Naive B cell (primary cell): ENCODE results near the gene DOK6. TPM values are rescaled to one million over a fixed set of nuclear protein-coding genes. Genes with fewer than 3 reads are reported as not detected.

Source experiments
- ATAC-seq, 2 donors: fragments of 150-1000 bp; cut with Tn5 transposase; 2 replicates each; pipeline ENCODE4 v1.10.0; 2021; ENCODE audit warnings: low read depth in 2 of 2, mild to moderate bottlenecking in 2 of 2, moderate library complexity in 2 of 2
- DNase-seq: peaks from one replicate; pipeline ENCODE4 v3.0.0; 2022
- H3K27ac Mint-ChIP-seq, 6 donors: one replicate each; pipeline ENCODE4 v1.8.0; 2020 to 2022; ENCODE audit warnings: mild to moderate bottlenecking in 6 of 6, mixed read lengths in 6 of 6, moderate library complexity in 5 of 6, inconsistent platforms in 2 of 6
- H3K27me3 Mint-ChIP-seq, 3 donors: one replicate each; pipeline ENCODE4 v1.8.0; 2021 to 2022; ENCODE audit warnings: mixed read lengths in 3 of 3, mild to moderate bottlenecking in 1 of 3
- H3K36me3 Mint-ChIP-seq, 2 donors: one replicate each; pipeline ENCODE4 v1.8.0; 2020 to 2022; ENCODE audit warnings: mixed read lengths in 2 of 2, inconsistent platforms in 1 of 2, mild to moderate bottlenecking in 1 of 2
- H3K4me1 Mint-ChIP-seq, 3 donors: one replicate each; pipeline ENCODE4 v1.8.0; 2020 to 2022; ENCODE audit warnings: mixed read lengths in 3 of 3, inconsistent platforms in 1 of 3, mild to moderate bottlenecking in 1 of 3, moderate library complexity in 1 of 3
- H3K4me3 Mint-ChIP-seq, 8 donors: one replicate each; pipeline ENCODE4 v1.8.0; 2020 to 2022; ENCODE audit warnings: mild to moderate bottlenecking in 8 of 8, mixed read lengths in 8 of 8, moderate library complexity in 8 of 8, inconsistent platforms in 2 of 8
- H3K9me3 Mint-ChIP-seq, 7 donors: one replicate each; pipeline ENCODE4 v1.8.0; 2020 to 2022; ENCODE audit warnings: mixed read lengths in 7 of 7, mild to moderate bottlenecking in 5 of 7, inconsistent platforms in 2 of 7, moderate library complexity in 1 of 7
- polyA plus RNA-seq, 6 donors: library from polyadenylated mRNA; unstranded; fragments of 300-500 nt; fragmentation: Illumina TruSeq; gene quantifications; one replicate each; pipeline ENCODE4 v1.2.3, GENCODE V29; 2021; ENCODE audit warnings: low read depth in 6 of 6

DOK6 gene
- polyA plus RNA-seq, 6 donors from 2014 or later: not detected

DNA sequence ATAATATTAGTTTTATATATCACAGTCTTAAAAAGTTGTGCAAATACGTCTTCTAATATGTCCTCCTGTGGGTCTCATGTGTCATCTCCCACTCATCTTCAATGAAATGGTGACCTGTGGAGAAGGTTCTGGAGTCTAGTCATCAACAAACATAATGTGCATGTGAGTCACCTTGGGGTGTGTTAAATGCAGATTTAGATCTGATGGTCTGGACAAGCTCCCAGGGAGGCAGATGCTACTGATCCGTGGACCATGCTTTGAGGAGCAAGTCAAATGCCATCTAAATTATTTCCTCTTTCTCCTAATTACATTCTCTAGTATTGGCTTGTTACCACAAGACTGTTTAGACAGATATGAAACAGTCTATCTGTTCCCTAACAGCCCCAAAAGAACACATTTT lies 336.0 kb downstream of the DOK6 start:
- Mint-ChIP-seq H3K9me3 (peaks cover 0 to 7% (median 0%) of the 10 kb centered on the region in 7 donors), H3K27ac (no peak overlapping the region), H3K36me3 (no peaks in the 10 kb centered on the region), H3K27me3 (peaks cover 0 to 5% (median 0%) of the 10 kb centered on the region in 3 donors), H3K4me1 (no peaks in the 10 kb centered on the region), H3K4me3 (no peak overlapping the region)
- ATAC-seq (no peak), DNase-seq (no peak)

- H3K9me3 Mint-ChIP-seq: peaks cover 0 to 7% (median 0%) of the 10 kb centered on the region in 7 donors
- DNase-seq: no peak
- H3K36me3 Mint-ChIP-seq: no peaks in the 10 kb centered on the region
- H3K4me1 Mint-ChIP-seq: no peaks in the 10 kb centered on the region
- no peak overlapping the region for H3K27ac Mint-ChIP-seq
- peaks cover 0 to 5% (median 0%) of the 10 kb centered on the region in 3 donors for H3K27me3 Mint-ChIP-seq
- no peak overlapping the region for H3K4me3 Mint-ChIP-seq
- no peak for ATAC-seq
Measured at GRCh38 chr18:69737851-69738250, 337.2 kb downstream of the DOK6 start.

DNA sequence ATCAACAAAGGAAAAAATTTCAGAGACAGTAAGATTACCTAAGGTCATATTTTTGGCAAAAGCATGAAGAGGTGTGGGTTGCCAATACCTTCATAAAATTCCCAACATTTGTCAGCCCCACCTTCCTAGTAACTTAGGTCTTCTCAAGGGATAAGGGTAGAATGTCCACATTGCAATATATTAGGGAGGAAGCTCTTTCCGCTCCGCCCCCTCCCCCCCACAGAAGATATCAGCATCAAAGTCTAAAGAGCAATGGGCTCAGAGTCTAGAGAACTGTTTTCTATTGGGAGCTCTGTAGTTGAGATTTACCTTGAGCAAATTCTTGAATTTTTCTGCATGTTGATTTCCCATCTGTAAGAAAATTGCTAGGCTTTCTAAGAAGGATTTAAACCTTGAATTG lies 346.7 kb downstream of the DOK6 start:
- H3K27me3 Mint-ChIP-seq: no peaks in the 10 kb centered on the region
- peaks cover 0 to 6% (median 2%) of the 10 kb centered on the region in 7 donors for H3K9me3 Mint-ChIP-seq
- no peaks in the 10 kb centered on the region for H3K36me3 Mint-ChIP-seq
- H3K27ac Mint-ChIP-seq: no peak overlapping the region
- ATAC-seq (no peak), DNase-seq (no peak)
- no peak overlapping the region for H3K4me3 Mint-ChIP-seq
- no peaks in the 10 kb centered on the region for H3K4me1 Mint-ChIP-seq

DNA sequence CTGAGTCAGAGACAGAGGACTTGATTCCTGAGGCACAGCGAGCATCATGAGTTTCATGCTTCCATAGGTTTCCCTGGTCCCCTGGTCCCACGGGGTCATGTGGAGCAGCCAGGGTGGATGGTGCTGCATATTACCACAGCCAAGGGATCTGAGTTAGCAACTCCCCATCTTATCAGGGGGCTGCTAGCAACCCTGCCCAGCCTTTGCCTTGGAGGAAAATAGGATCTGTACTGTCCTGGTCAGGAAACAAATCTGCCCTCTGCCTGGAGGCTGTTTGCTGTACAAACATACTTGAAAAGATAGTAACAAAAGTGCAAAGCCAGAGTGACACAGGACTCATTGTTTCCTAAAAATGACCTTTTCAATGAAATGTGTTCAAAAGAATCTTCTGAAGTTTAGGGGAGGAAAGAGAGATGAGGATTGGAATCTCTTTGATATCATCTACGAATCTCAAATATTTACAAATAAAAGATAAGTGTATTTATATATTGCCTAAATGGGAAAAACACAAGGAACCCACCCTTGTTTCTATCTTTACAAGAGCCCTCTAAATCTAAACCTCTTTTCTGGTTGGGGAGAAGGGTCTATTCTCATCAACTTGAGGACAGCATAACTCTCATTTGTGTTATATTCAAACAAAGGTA lies 352.2 kb downstream of the DOK6 start:
- no peak overlapping the region for H3K27ac Mint-ChIP-seq

DNA sequence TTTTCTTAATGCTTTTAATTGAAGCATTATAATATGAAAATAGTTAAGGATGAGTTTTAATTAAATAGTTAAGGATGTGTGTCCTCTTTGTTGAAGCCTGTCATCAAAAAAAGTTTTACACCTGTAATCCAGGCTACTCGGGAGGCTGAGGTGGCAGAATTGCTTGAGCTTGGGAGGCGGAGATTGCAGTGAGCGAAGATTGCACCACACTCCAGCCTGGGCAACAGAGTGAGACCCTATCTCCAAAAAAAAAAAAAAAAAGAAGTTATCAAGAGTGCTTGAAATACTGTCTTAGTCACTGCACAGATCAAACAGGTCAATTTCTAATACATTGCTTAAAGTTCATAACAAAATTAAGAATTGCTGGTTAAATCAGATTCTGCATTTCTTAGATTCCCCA lies 353.4 kb downstream of the DOK6 start:
- no peaks in the 10 kb centered on the region for H3K36me3 Mint-ChIP-seq
- no peak for DNase-seq
- H3K9me3 Mint-ChIP-seq: peaks cover 0 to 8% (median 3%) of the 10 kb centered on the region in 7 donors
- no peaks in the 10 kb centered on the region for H3K27me3 Mint-ChIP-seq
- H3K4me3 Mint-ChIP-seq: no peak overlapping the region
- ATAC-seq: no peak
- no peaks in the 10 kb centered on the region for H3K4me1 Mint-ChIP-seq
- H3K27ac Mint-ChIP-seq: no peak overlapping the region

More for the DNA sequence above, 352.2 kb downstream of the DOK6 start:
- Mint-ChIP-seq H3K4me1 (no peaks in the 10 kb centered on the region), H3K27me3 (no peaks in the 10 kb centered on the region), H3K4me3 (no peak overlapping the region), H3K36me3 (no peaks in the 10 kb centered on the region), H3K9me3 (peaks cover 0 to 8% (median 4%) of the 10 kb centered on the region in 7 donors)
- DNase-seq: no peak
- no peak for ATAC-seq

DNA sequence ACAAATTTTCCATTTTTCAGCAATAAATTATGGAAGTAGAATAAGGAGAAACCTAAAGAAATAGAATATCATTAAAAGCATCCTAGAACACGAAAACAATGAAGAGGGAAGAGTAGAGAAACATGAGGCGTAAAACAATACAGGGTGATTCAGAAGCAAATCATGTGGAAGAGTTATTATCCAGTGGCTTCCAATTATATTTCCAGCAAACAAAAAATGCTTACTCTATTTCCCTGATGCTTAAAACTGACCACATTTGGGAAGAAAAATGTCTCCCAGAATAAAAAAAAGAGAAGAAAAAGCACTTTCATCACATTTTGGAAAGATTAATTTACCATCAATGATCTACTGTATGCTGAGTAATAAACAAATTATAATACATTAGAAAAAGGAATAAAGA lies 354.4 kb downstream of the DOK6 start:
- DNase-seq (no peak), ATAC-seq (no peak)
- no peak overlapping the region for H3K4me3 Mint-ChIP-seq
- peaks cover 0 to 7% (median 2%) of the 10 kb centered on the region in 7 donors for H3K9me3 Mint-ChIP-seq
- H3K36me3 Mint-ChIP-seq: no peaks in the 10 kb centered on the region
- no peaks in the 10 kb centered on the region for H3K4me1 Mint-ChIP-seq
- H3K27ac Mint-ChIP-seq: no peak overlapping the region
- H3K27me3 Mint-ChIP-seq: no peaks in the 10 kb centered on the region

- Mint-ChIP-seq H3K4me3 (no peak overlapping the region), H3K27ac (no peak overlapping the region), H3K9me3 (peaks cover 0 to 4% (median 0%) of the 10 kb centered on the region in 7 donors), H3K27me3 (no peaks in the 10 kb centered on the region), H3K36me3 (no peaks in the 10 kb centered on the region), H3K4me1 (no peaks in the 10 kb centered on the region)
- DNase-seq (no peak), ATAC-seq (no peak)
Measured at GRCh38 chr18:69755856-69756496, 355.3 kb downstream of the DOK6 start.

- H3K27me3 Mint-ChIP-seq: peaks cover 0 to 4% (median 0%) of the 10 kb centered on the region in 3 donors
- peaks cover 0 to 5% (median 2%) of the 10 kb centered on the region in 7 donors for H3K9me3 Mint-ChIP-seq
- no peaks in the 10 kb centered on the region for H3K4me1 Mint-ChIP-seq
- ATAC-seq: no peak
- H3K27ac Mint-ChIP-seq: no peak overlapping the region
- H3K4me3 Mint-ChIP-seq: no peak overlapping the region
- DNase-seq: no peak
- no peaks in the 10 kb centered on the region for H3K36me3 Mint-ChIP-seq
Measured at GRCh38 chr18:69757733-69758132, 357.0 kb downstream of the DOK6 start.

- H3K4me1 Mint-ChIP-seq: no peaks in the 10 kb centered on the region
- no peak for DNase-seq
- no peak overlapping the region for H3K4me3 Mint-ChIP-seq
- ATAC-seq: no peak
- no peaks in the 10 kb centered on the region for H3K36me3 Mint-ChIP-seq
- H3K27me3 Mint-ChIP-seq: peaks cover 0 to 4% (median 0%) of the 10 kb centered on the region in 3 donors
- peaks cover 0 to 5% (median 2%) of the 10 kb centered on the region in 7 donors for H3K9me3 Mint-ChIP-seq
- H3K27ac Mint-ChIP-seq: no peak overlapping the region
Measured at GRCh38 chr18:69758458-69758857, 357.8 kb downstream of the DOK6 start.

DNA sequence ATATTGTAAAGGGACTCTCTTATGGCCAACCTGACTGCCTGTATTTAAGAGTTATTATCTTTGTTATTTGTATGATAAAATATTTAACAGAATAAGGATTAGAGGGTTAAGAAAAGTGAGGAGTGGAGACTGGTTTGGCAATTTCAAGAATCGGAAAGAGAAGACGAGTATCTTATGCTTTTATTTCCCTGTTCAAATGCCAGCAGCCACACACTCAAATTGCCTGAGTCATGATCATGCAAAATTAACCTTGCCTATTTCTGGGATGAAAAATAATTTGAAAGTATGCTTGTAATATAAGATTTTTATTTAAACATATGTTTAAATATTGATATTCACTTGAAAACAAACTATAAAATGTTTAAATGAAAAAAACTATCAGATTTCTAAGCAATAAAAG lies 358.4 kb downstream of the DOK6 start:
- Mint-ChIP-seq H3K27ac (no peak overlapping the region), H3K9me3 (peaks cover 0 to 4% (median 2%) of the 10 kb centered on the region in 7 donors), H3K4me3 (no peak overlapping the region), H3K27me3 (peaks cover 0 to 4% (median 0%) of the 10 kb centered on the region in 3 donors), H3K36me3 (no peaks in the 10 kb centered on the region), H3K4me1 (no peaks in the 10 kb centered on the region)
- no peak for ATAC-seq
- no peak for DNase-seq

DNA sequence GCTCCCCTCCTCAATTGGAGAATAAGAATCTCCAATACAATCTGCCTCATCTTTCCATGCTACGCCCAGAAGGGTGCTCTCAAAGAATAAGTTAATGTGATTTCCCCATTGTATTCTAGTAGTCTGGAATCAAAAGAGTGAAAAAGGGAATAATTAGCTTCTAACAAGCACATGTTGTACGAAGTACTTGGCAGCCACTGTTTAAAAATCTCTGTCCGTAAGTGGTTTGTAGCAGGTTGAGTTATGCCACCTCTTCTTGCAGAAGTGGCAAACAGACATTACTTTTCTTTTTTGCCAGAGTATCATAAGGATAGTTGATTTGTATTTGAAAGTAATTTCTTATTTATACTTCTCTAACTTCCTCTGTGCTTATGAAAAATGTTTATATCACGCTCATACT lies 362.3 kb downstream of the DOK6 start:
- no peaks in the 10 kb centered on the region for H3K4me1 Mint-ChIP-seq
- H3K27me3 Mint-ChIP-seq: peaks cover 0 to 4% (median 0%) of the 10 kb centered on the region in 3 donors
- H3K9me3 Mint-ChIP-seq: peaks cover 0 to 3% (median 0%) of the 10 kb centered on the region in 7 donors
- no peak for ATAC-seq
- DNase-seq: no peak
- no peak overlapping the region for H3K4me3 Mint-ChIP-seq
- H3K36me3 Mint-ChIP-seq: no peaks in the 10 kb centered on the region
- no peak overlapping the region for H3K27ac Mint-ChIP-seq

DNA sequence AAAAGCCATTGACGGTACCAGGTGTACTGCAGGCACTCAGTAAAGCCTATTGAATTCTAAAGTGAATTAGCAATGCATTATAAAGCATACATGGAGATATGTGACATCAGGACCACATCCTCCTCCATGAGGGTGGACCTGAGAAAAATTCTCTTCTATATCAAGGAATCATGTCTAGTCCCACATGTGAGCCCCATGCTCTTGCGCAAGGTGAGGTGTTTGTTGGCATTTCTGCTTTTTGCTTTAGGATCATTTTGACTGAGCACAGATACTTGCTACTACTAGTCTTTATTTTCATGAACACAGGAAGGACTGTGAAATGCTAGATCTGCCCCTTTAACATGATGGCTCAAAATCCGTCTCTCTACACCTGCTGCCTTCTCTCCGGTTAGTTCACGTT lies 363.1 kb downstream of the DOK6 start:
- Mint-ChIP-seq H3K4me1 (no peaks in the 10 kb centered on the region), H3K4me3 (no peak overlapping the region), H3K36me3 (no peaks in the 10 kb centered on the region), H3K27ac (no peak overlapping the region), H3K9me3 (peaks cover 0 to 3% (median 0%) of the 10 kb centered on the region in 7 donors), H3K27me3 (peaks cover 0 to 4% (median 0%) of the 10 kb centered on the region in 3 donors)
- DNase-seq: no peak
- ATAC-seq: no peak

DNA sequence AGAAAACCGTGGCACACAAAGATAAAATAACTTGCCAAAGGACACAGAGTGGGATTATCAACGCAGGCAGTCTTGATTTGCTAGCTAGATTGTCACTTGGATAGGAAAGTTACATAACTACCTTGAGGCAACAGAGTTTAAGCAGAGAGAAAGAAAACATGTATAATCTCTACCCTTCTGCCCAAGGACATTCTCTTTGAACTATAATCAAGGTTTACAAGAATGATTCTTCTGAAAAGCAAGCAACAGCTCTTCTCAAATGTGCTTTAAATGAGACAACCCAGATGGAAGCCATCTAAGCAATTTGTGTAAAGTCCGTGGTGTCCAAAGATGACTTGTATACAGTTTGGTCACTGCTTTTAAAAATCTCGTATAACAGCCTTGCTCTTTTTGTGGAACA lies 369.6 kb downstream of the DOK6 start:
- Mint-ChIP-seq H3K36me3 (no peaks in the 10 kb centered on the region), H3K4me3 (no peak overlapping the region)

GRCh38 chr18:69774831-69775230 lies 374.1 kb downstream of the DOK6 start:
- Mint-ChIP-seq H3K27me3 (peaks cover 0 to 4% (median 0%) of the 10 kb centered on the region in 3 donors), H3K36me3 (no peaks in the 10 kb centered on the region), H3K9me3 (peaks cover 0 to 2% (median 0%) of the 10 kb centered on the region in 7 donors), H3K4me3 (no peak overlapping the region), H3K27ac (no peak overlapping the region), H3K4me1 (no peaks in the 10 kb centered on the region)
- DNase-seq (no peak), ATAC-seq (no peak)

More for the DNA sequence above, 369.6 kb downstream of the DOK6 start:
- no peak for ATAC-seq
- Mint-ChIP-seq H3K27ac (no peak overlapping the region), H3K9me3 (peaks cover 0 to 2% (median 0%) of the 10 kb centered on the region in 7 donors), H3K4me1 (no peaks in the 10 kb centered on the region), H3K27me3 (no peaks in the 10 kb centered on the region)
- DNase-seq: no peak
